ENCODE data around the gene NPM3. TPM values are rescaled to one million over a fixed set of nuclear protein-coding genes. Genes with fewer than 3 reads are reported as not detected.

The NPM3 gene
- total RNA-seq, 2 donors from 2014 or later, result 16.3 to 19.9 TPM

DNA sequence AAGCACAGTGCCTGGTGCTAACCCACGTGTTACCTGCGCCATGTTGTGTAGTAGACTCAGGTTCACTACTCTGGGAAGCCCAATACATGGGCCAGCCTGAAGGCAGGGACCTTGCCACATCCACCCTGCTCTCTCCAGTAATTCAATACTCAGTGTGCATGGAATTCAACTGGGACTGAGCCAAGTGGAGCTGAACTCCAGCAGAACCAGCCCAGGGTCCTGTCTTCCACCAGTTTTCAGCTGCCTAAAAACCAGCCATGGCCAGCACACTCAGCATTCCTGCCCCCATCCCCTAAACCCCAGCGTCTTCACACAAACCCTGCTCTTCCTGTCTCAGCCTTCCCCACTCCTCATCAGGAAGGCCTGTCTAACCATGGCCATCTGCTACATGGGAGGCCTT, 22.7 kb downstream of the NPM3 start:
- H3K27ac ChIP-seq, result no peak overlapping the region
- H3K4me1 ChIP-seq (ENCODE audit: control insufficient read depth in 1 of 2, low read depth in 2 of 2), result no peaks in the 10 kb centered on the region
- H3K27me3 ChIP-seq (replicated peaks; ENCODE audit: insufficient read depth), result no peaks in the 10 kb centered on the region
- TF ChIP-seq, protein P1, sequence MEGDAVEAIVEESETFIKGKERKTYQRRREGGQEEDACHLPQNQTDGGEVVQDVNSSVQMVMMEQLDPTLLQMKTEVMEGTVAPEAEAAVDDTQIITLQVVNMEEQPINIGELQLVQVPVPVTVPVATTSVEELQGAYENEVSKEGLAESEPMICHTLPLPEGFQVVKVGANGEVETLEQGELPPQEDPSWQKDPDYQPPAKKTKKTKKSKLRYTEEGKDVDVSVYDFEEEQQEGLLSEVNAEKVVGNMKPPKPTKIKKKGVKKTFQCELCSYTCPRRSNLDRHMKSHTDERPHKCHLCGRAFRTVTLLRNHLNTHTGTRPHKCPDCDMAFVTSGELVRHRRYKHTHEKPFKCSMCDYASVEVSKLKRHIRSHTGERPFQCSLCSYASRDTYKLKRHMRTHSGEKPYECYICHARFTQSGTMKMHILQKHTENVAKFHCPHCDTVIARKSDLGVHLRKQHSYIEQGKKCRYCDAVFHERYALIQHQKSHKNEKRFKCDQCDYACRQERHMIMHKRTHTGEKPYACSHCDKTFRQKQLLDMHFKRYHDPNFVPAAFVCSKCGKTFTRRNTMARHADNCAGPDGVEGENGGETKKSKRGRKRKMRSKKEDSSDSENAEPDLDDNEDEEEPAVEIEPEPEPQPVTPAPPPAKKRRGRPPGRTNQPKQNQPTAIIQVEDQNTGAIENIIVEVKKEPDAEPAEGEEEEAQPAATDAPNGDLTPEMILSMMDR (IDR thresholded peaks at IDR 0.05), result no peak
- no peak overlapping the region for H3K4me3 ChIP-seq
- DNase-seq (ENCODE audit: low spot score) (no peak), ATAC-seq (ENCODE audit: insufficient number of reproducible peaks, low FRiP score, low read depth) (no peak)
- H3K36me3 ChIP-seq, result no peaks in the 10 kb centered on the region
- no peaks in the 10 kb centered on the region for H3K9me3 ChIP-seq

DNA sequence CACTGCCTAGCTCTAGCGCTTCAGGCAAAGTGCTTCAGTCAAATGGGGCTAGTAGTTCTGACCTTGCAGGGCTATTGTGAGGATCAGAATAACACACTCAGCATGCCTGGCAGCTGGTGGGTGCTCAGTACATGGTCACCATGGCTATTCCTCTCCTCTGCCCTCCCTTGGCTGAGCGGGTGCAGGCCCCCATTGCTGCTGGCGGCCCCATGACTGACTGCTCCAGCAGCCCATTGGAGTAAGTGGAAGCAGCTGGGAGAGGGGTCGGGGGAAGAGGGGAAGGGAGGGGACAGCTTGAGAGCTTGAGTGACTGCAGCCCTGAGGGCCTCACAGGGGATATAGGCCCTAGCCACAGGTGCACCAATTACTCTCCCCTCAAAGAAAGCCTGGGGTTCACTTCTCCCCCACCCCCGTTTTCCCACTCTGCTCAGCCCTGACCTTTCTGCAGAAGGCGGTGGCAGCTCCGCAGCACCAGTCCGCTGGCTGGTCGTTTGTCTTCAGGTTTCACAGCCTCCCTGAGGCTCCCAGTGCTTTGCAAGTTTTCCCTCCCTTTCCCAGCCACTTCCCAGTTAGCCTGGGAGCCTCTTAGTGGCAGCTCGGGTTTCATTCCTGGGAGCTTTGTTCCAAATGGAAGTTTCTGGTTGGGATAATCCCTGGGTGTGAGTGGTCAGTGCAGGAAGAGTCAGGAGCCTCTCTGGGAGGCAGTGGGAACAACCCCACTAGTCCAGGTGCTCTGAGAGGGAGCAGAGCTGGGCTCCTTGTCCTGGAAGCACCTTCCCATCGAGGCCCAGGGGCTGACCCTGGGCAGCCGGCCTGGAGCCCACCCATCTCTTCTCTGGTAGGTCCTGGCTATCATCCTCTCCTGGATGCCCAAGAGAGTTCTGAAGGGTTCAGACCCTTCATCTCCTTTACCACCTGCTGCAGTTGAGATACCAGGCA, 23.7 kb downstream of the NPM3 start:
- H3K4me3 ChIP-seq, result no peak overlapping the region
- no peaks in the 10 kb centered on the region for H3K27me3 ChIP-seq (replicated peaks; ENCODE audit: insufficient read depth)
- no peak overlapping the region for H3K27ac ChIP-seq
- no peaks in the 10 kb centered on the region for H3K36me3 ChIP-seq
- H3K4me1 ChIP-seq (ENCODE audit: control insufficient read depth in 1 of 2, low read depth in 2 of 2), result no peaks in the 10 kb centered on the region
- TF ChIP-seq, protein P1 (IDR thresholded peaks at IDR 0.05), result no peak
- H3K9me3 ChIP-seq, result no peaks in the 10 kb centered on the region
- ATAC-seq (ENCODE audit: insufficient number of reproducible peaks, low FRiP score, low read depth), result no peak
- no peak for DNase-seq (ENCODE audit: low spot score)

DNA sequence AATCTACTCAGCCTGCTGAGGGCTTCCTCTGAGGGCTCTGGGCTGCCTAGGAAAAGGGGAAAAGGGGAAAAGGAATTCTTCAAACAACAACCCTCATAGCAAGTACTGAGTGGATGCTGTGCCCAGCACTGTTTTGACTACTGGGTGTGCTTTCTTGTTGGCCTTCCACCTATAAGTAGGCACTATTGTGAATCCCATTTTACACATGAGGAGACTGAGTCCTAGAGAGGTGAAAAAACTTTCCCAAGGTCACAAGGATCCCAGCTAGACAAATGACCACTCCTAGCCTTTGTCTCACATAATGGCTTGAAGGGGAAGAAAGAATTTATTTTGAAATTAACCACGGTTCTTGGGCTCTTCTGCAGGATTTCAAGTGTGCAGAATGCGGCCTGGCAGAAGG, 24.4 kb downstream of the NPM3 start:
- no peaks in the 10 kb centered on the region for H3K9me3 ChIP-seq
- TF ChIP-seq, protein P1 (IDR thresholded peaks at IDR 0.05), result no peak
- no peaks in the 10 kb centered on the region for H3K36me3 ChIP-seq
- ATAC-seq (ENCODE audit: insufficient number of reproducible peaks, low FRiP score, low read depth) (no peak), DNase-seq (ENCODE audit: low spot score) (no peak)
- no peaks in the 10 kb centered on the region for H3K4me1 ChIP-seq (ENCODE audit: control insufficient read depth in 1 of 2, low read depth in 2 of 2)
- no peak overlapping the region for H3K4me3 ChIP-seq
- no peak overlapping the region for H3K27ac ChIP-seq
- H3K27me3 ChIP-seq (replicated peaks; ENCODE audit: insufficient read depth), result no peaks in the 10 kb centered on the region

DNA sequence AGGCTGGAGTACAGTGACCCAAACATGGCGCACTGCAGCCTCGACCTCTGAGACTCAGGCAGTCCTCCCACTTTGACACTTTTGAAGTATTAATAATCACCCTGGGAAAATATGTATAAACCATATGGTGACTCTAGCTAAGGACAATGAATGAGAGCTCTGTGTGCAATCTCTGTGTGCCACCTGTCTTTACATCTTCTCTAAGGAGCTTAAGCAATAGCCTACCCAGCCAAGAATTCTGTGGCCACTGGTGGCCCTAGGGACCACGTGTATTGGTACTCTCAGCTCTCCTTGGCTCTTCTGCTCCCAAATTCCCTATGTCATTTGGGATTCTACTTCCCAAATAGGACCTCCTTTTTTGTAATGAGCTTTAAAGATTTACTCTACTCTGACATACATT, 31.0 kb downstream of the NPM3 start:
- H3K9me3 ChIP-seq, result no peaks in the 10 kb centered on the region
- H3K27ac ChIP-seq, result no peak overlapping the region
- H3K4me3 ChIP-seq, result no peak overlapping the region
- ATAC-seq (ENCODE audit: insufficient number of reproducible peaks, low FRiP score, low read depth), result no peak
- TF ChIP-seq, protein P1 (IDR thresholded peaks at IDR 0.05), result no peak
- H3K4me1 ChIP-seq (ENCODE audit: control insufficient read depth in 1 of 2, low read depth in 2 of 2), result no peaks in the 10 kb centered on the region
- no peaks in the 10 kb centered on the region for H3K27me3 ChIP-seq (replicated peaks; ENCODE audit: insufficient read depth)
- no peaks in the 10 kb centered on the region for H3K36me3 ChIP-seq
- no peak for DNase-seq (ENCODE audit: low spot score)

DNA sequence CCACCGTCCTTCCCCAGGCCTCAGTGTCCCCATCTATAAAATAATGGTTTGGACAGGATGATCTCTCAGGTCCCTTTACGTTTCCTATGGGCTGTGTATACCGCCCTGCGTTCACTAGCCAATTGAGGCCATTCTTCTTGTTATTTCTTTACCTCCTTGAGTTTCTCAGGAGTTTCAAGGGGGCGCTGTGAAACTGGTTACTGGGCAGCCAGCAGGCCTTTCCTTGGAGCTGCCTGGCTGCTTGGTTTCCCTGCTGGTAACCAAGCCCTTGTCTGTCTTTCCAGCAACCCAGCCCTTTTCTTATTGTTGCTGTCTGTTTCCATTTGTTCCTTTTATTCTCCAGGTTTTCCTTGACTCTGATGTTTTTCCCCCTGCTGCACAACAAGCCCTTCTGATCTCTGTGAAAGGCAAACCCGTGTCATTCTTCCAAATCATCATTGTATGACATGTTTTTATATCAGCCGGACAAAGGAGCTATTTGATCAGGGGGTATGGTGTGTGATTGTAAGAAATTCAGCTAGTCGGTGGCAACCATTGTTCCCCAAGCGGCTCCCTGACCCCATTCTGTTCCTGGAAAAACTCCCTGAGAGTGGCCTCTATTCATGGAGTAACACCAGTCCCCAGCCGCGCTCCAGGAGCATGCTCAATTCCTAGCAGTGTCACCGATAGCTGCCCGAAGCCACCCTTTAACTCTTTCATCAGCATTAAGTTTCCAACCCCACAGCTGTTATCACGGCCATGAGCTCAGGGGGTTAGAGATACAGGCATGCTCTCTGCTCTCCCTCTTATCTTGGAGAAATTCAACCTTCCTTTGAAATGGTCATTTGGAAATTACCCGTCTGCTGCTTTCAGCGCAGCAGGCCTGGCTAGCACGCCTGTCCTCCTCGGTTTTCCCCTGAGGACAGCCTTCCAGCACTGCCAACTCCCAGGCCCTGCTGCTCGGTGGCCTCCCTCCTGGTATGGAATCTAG, 33.9 kb downstream of the NPM3 start:
- DNase-seq (ENCODE audit: low spot score) (no peak), ATAC-seq (ENCODE audit: insufficient number of reproducible peaks, low FRiP score, low read depth) (no peak)
- no peaks in the 10 kb centered on the region for H3K36me3 ChIP-seq

More for the DNA sequence above, 33.9 kb downstream of the NPM3 start:
- Histone ChIP-seq H3K27me3 (replicated peaks; ENCODE audit: insufficient read depth) (no peaks in the 10 kb centered on the region), H3K4me1 (ENCODE audit: control insufficient read depth in 1 of 2, low read depth in 2 of 2) (no peaks in the 10 kb centered on the region), H3K9me3 (no peaks in the 10 kb centered on the region), H3K4me3 (no peak overlapping the region), H3K27ac (no peak overlapping the region)
- TF ChIP-seq, protein P1 (IDR thresholded peaks at IDR 0.05), result no peak
